Measurements from ENCODE around the gene TLL2.

Gene TLL2

GRCh38 chr10:96460316-96460715 lies 53.4 kb downstream of the TLL2 start:
- no peak for DNase-seq

- DNase-seq: no peak
These were observed 56.4 kb downstream of the TLL2 start for GRCh38 chr10:96457341-96457740.

GRCh38 chr10:96456296-96456840 lies 57.4 kb downstream of the TLL2 start:
- no peak for DNase-seq

- DNase-seq: peak; percentile 48
These were observed 59.7 kb downstream of the TLL2 start for GRCh38 chr10:96453856-96454583.

GRCh38 chr10:96452494-96453153 lies 61.1 kb downstream of the TLL2 start:
- DNase-seq: no peak

GRCh38 chr10:96450529-96451207 lies 63.1 kb downstream of the TLL2 start:
- no peak for DNase-seq

- no peak for DNase-seq
These were observed 65.2 kb downstream of the TLL2 start for GRCh38 chr10:96448558-96448957.

GRCh38 chr10:96448021-96448457 lies 65.7 kb downstream of the TLL2 start:
- DNase-seq: peak; percentile 85

GRCh38 chr10:96446966-96447596 lies 66.6 kb downstream of the TLL2 start:
- no peak for DNase-seq

GRCh38 chr10:96441987-96442643 lies 71.6 kb downstream of the TLL2 start:
- no peak for DNase-seq

- no peak for DNase-seq
These were observed 72.3 kb downstream of the TLL2 start for GRCh38 chr10:96441322-96441885.

GRCh38 chr10:96440361-96441292 lies 73.1 kb downstream of the TLL2 start:
- DNase-seq: peak; percentile 69

GRCh38 chr10:96439725-96440124 lies 74.0 kb downstream of the TLL2 start:
- no peak for DNase-seq

GRCh38 chr10:96436035-96436434 lies 77.7 kb downstream of the TLL2 start:
- no peak for DNase-seq

- DNase-seq: no peak
These were observed 82.3 kb downstream of the TLL2 start for GRCh38 chr10:96431211-96431970.

- DNase-seq: no peak
These were observed 86.4 kb downstream of the TLL2 start for GRCh38 chr10:96427291-96427690.

- DNase-seq: no peak
These were observed 91.2 kb downstream of the TLL2 start for GRCh38 chr10:96422525-96422924.

- no peak for DNase-seq
These were observed 91.7 kb downstream of the TLL2 start for GRCh38 chr10:96421995-96422394.

- no peak for DNase-seq
These were observed 93.3 kb downstream of the TLL2 start for GRCh38 chr10:96420228-96421009.

All from left hindlimb (tissue), 1 donor.